Smooth muscle cell (in vitro differentiated cells): Measurements from ENCODE around the gene SEPTIN5. TPM values are rescaled to one million over a fixed set of nuclear protein-coding genes. Genes with fewer than 3 reads are reported as not detected.
A peak's percentile ranks its signal among the peaks of the same experiment; 100 is the strongest.

Experiments
- DNase-seq: peaks from one replicate; lab custom pipeline; 2025; ENCODE audit not compliant: unreplicated experiment; lab: John Stamatoyannopoulos, UW
- H2AFZ ChIP-seq: fragments of 200-600 bp; sonication (generic); 2 replicates; pipeline ENCODE4 v1.6.0; 2016; ENCODE audit warnings: antibody characterized with exemption, low read depth, mild to moderate bottlenecking
- H3F3A ChIP-seq: fragments of 200-600 bp; sonication (generic); 2 replicates; pipeline ENCODE4 v1.6.0; 2017; ENCODE audit warnings: antibody characterized with exemption, low read depth
- H3K27ac ChIP-seq: fragments of 200-600 bp; sonication (generic); 2 replicates; pipeline ENCODE4 v1.5.1; 2016; ENCODE audit warnings: low read depth, mild to moderate bottlenecking
- H3K27me3 ChIP-seq: fragments of 200-600 bp; sonication (generic); 2 replicates; pipeline ENCODE4 v1.6.1; 2016; ENCODE audit warnings: low read depth, mild to moderate bottlenecking
- H3K36me3 ChIP-seq: fragments of 200-600 bp; sonication (generic); 2 replicates; pipeline ENCODE4 v1.5.1; 2016; ENCODE audit warnings: low read depth
- H3K4me1 ChIP-seq: fragments of 200-600 bp; sonication (generic); 2 replicates; pipeline ENCODE4 v1.5.1; 2016; ENCODE audit warnings: low read depth
- H3K4me2 ChIP-seq: fragments of 200-600 bp; sonication (generic); 2 replicates; pipeline ENCODE4 v1.6.0; 2016; ENCODE audit warnings: mild to moderate bottlenecking
- H3K4me3 ChIP-seq: fragments of 200-600 bp; sonication (generic); 2 replicates; pipeline ENCODE4 v1.5.1; 2016; ENCODE audit warnings: mild to moderate bottlenecking
- H3K79me2 ChIP-seq: fragments of 200-600 bp; sonication (generic); 2 replicates; pipeline ENCODE4 v1.6.0; 2016; ENCODE audit warnings: low read depth, mild to moderate bottlenecking
- H3K9ac ChIP-seq: fragments of 200-600 bp; sonication (generic); 2 replicates; pipeline ENCODE4 v1.6.0; 2016; ENCODE audit warnings: low read depth
- H3K9me3 ChIP-seq: fragments of 200-600 bp; sonication (generic); replicated peaks from 2 replicates; pipeline ENCODE4 v1.5.1; 2016; ENCODE audit warnings: low read depth
- H4K20me1 ChIP-seq: fragments of 200-600 bp; sonication (generic); 2 replicates; pipeline ENCODE4 v1.6.0; 2016; ENCODE audit warnings: low read depth
- WGBS: methylation state at CpG from one replicate; pipeline ENCODE4 v1.1.7; 2016; ENCODE audit warnings: low lambda C conversion rate; 5-methylcytosine and 5-hydroxymethylcytosine counted together
- polyA plus RNA-seq: library from polyadenylated mRNA; unstranded; fragments of >200 nt; fragmentation: Nextera tagmentation; extraction: Ambion mirVana; gene quantifications from 2 replicates; pipeline ENCODE4 v1.2.1, GENCODE V29; 2016
- total RNA-seq: library from RNA; depleted of rRNA; stranded (reverse); fragments of >200 nt; gene quantifications from 2 replicates; pipeline ENCODE4 v1.2.3, GENCODE V29; 2014
- TF ChIP-seq, protein P1 (sequence below): fragments of 200-600 bp; sonication (generic); IDR thresholded peaks from 2 replicates; pipeline ENCODE4 v1.5.1; 2017; ENCODE audit warnings: borderline replicate concordance, mild to moderate bottlenecking, antibody characterized with exemption; ENCODE audit not compliant: insufficient read depth, poor library complexity, severe bottlenecking

Gene SEPTIN5
- total RNA-seq (19.9 and 26.6 TPM in 2 replicates), polyA plus RNA-seq (41.5 and 64.1 TPM in 2 replicates)

DNA sequence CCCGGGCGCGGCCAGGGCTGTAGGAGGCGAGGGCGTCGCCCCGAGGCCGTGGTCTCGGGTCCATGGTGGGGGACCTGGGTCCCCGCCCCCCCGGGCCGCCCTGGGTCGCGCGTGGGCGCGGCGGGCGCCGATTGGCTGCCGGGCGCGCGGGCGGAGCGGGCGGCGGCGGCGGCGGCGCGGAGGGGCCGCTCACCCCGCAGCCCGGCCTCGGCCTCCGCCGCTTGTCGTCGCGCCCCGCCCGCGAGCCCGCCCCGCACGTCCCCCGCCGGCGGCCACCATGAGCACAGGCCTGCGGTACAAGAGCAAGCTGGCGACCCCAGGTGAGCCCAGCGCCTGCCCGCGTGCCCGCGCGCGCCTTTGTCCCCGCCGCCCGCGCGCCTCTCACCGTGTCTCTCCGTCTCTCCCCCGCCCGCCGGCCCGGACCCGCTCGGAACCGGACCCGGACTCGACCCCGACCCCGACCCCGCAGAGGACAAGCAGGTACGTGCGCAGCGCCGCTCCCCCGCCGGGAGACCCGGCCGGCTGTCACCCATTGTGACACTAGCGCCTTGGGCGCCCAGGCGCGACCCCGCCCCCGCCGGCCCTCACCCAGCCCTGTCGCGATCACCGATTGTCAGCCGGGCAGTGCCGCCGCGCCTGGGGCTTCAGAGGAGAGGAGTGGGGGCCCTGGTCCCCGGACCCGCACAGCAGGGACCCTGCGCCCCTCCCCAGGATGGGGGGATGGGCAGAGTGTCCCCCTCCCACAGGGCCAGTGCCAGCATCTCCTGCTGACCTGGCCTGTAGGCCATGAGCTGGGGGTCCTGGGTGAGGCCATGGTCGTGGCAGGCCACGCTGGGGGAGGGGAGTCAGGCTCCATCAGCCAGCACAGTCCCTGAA is at the start of gene SEPTIN5:
Gene SEPTIN5 (plus strand): TSS at position 192 of the 876 bp plus-strand sequence. CDS start 86 bp downstream, at position 278.
- Histone ChIP-seq H3F3A (peaks cover 4% of the 10 kb centered on the region), H2AFZ (peak within 1 kb of the TSS; percentile 87), H3K9ac (peak within 1 kb of the TSS; percentile 51), H3K27ac (no peak within 1 kb of the TSS), H3K79me2 (no peaks in the 10 kb centered on the region), H3K9me3 (no peaks in the 10 kb centered on the region), H4K20me1 (peaks cover 15% of the 10 kb centered on the region), H3K4me1 (peaks cover 16% of the 10 kb centered on the region), H3K27me3 (peaks cover 6% of the 10 kb centered on the region), H3K4me2 (peak within 1 kb of the TSS; percentile 98), H3K36me3 (no peaks in the 10 kb centered on the region), H3K4me3 (peak within 1 kb of the TSS; percentile 82)
- no peak for DNase-seq
- 10% methylated on average over 18 of the region's 106 CpGs for WGBS
- TF ChIP-seq, protein P1, sequence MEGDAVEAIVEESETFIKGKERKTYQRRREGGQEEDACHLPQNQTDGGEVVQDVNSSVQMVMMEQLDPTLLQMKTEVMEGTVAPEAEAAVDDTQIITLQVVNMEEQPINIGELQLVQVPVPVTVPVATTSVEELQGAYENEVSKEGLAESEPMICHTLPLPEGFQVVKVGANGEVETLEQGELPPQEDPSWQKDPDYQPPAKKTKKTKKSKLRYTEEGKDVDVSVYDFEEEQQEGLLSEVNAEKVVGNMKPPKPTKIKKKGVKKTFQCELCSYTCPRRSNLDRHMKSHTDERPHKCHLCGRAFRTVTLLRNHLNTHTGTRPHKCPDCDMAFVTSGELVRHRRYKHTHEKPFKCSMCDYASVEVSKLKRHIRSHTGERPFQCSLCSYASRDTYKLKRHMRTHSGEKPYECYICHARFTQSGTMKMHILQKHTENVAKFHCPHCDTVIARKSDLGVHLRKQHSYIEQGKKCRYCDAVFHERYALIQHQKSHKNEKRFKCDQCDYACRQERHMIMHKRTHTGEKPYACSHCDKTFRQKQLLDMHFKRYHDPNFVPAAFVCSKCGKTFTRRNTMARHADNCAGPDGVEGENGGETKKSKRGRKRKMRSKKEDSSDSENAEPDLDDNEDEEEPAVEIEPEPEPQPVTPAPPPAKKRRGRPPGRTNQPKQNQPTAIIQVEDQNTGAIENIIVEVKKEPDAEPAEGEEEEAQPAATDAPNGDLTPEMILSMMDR: no peak

GRCh38 chr22:19664951-19665783 is 49.1 kb upstream of the SEPTIN5 start:
- Histone ChIP-seq H3K9me3 (no peaks in the 10 kb centered on the region), H3K4me1 (peaks cover 4% of the 10 kb centered on the region), H3K9ac (no peak overlapping the region), H4K20me1 (no peaks in the 10 kb centered on the region), H3K36me3 (no peaks in the 10 kb centered on the region), H3K4me2 (no peak overlapping the region), H3K27ac (no peak overlapping the region), H3K4me3 (no peak overlapping the region), H2AFZ (no peak overlapping the region), H3F3A (no peaks in the 10 kb centered on the region), H3K79me2 (no peaks in the 10 kb centered on the region), H3K27me3 (no peaks in the 10 kb centered on the region)
- TF ChIP-seq, protein P1: no peak
- no peak for DNase-seq
- 93% methylated on average over 19 of the region's 19 CpGs for WGBS

GRCh38 chr22:19665784-19666672 is 48.3 kb upstream of the SEPTIN5 start:
- Histone ChIP-seq H3F3A (no peaks in the 10 kb centered on the region), H3K79me2 (no peaks in the 10 kb centered on the region), H3K27ac (no peak overlapping the region), H3K4me1 (peaks cover 4% of the 10 kb centered on the region), H3K27me3 (no peaks in the 10 kb centered on the region), H3K36me3 (no peaks in the 10 kb centered on the region), H2AFZ (no peak overlapping the region), H3K4me3 (no peak overlapping the region), H3K9me3 (no peaks in the 10 kb centered on the region), H3K9ac (no peak overlapping the region), H3K4me2 (no peak overlapping the region), H4K20me1 (no peaks in the 10 kb centered on the region)
- TF ChIP-seq, protein P1: no peak
- WGBS: 94% methylated on average over 26 of the region's 26 CpGs
- no peak for DNase-seq
